ENCODE measurements around the gene ANKRD13D.

- TF ChIP-seq KDM1A (IDR thresholded peaks at IDR 0.05; ENCODE audit: borderline replicate concordance, low read length) (no peak), CEBPB (IDR thresholded peaks at IDR 0.05; ENCODE audit: low read depth, low read length) (no peak), EZH2 (IDR thresholded peaks at IDR 0.05; ENCODE audit: low read depth, low read length, severe bottlenecking) (no peak), EP300 (IDR thresholded peaks at IDR 0.05; ENCODE audit: borderline replicate concordance in 1 of 2, low read depth in 2 of 2, low read length in 2 of 2) (no peak), TAF1 (IDR thresholded peaks at IDR 0.05; ENCODE audit: low read depth, low read length) (no peak), USF2 (IDR thresholded peaks at IDR 0.05; ENCODE audit: low read length) (no peak), SIN3A (conservative IDR thresholded peaks at IDR 0.05 in 1 of 2, IDR thresholded peaks at IDR 0.05 in 1 of 2; ENCODE audit: low read depth in 1 of 2, low read length in 2 of 2) (no peak), SRF (IDR thresholded peaks at IDR 0.05; ENCODE audit: low read depth, low read length) (no peak)
- TF ChIP-seq, protein P1, sequence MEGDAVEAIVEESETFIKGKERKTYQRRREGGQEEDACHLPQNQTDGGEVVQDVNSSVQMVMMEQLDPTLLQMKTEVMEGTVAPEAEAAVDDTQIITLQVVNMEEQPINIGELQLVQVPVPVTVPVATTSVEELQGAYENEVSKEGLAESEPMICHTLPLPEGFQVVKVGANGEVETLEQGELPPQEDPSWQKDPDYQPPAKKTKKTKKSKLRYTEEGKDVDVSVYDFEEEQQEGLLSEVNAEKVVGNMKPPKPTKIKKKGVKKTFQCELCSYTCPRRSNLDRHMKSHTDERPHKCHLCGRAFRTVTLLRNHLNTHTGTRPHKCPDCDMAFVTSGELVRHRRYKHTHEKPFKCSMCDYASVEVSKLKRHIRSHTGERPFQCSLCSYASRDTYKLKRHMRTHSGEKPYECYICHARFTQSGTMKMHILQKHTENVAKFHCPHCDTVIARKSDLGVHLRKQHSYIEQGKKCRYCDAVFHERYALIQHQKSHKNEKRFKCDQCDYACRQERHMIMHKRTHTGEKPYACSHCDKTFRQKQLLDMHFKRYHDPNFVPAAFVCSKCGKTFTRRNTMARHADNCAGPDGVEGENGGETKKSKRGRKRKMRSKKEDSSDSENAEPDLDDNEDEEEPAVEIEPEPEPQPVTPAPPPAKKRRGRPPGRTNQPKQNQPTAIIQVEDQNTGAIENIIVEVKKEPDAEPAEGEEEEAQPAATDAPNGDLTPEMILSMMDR (IDR thresholded peaks at IDR 0.05; ENCODE audit: control extremely low read depth in 1 of 3, insufficient read depth in 1 of 3, low read depth in 1 of 3, low read length in 3 of 3): no peak
These were observed 32.9 kb downstream of the ANKRD13D start for GRCh38 chr11:67322049-67322448.
